Diencephalon (tissue), 1 donor: ENCODE measurements around the gene CHODL. TPM values are rescaled to one million over a fixed set of nuclear protein-coding genes. Genes with fewer than 3 reads are reported as not detected.

Experiments used
- total RNA-seq: library from RNA; depleted of rRNA; stranded (reverse); fragments of >200 nt; gene quantifications from one replicate; pipeline ENCODE4 v1.2.3, GENCODE V29; 2014

CHODL gene
- total RNA-seq: 21.9 TPM

GRCh38 chr21:18244671-18245463, at the start of gene CHODL:
TSS of gene CHODL (plus strand) at chr21:18244833. CDS start at chr21:18245224, 391 bp downstream.

Other genes starting within 250 kb of the CHODL start
- 0.23 TPM for gene TMPRSS15, start 159.0 kb downstream of the CHODL start, total RNA-seq